Tibial artery (tissue), 4 donors: ENCODE results near the gene KDM3A.

Source experiments
- DNase-seq, 2 donors: peaks; one replicate each; pipeline ENCODE4 v3.0.0-alpha.2; 2019
- H3K27ac ChIP-seq, 2 donors: fragments of 200-600 bp; sonication (generic) in 1 of 2; 1 replicate in 1 of 2; 2 replicates in 1 of 2; pipeline ENCODE4 v1.5.1; 2018 to 2019; ENCODE audit warnings: mild to moderate bottlenecking in 1 of 2
- H3K27me3 ChIP-seq, 2 donors: fragments of 200-600 bp; sonication (generic) in 1 of 2; one replicate each; pipeline versions ENCODE4 v1.5.1 to v1.6.0; 2016 to 2019
- H3K36me3 ChIP-seq, 3 donors: fragments of 200-600 bp; sonication (generic) in 2 of 3; one replicate each; pipeline ENCODE4 v1.5.1; 2016 to 2019; ENCODE audit warnings: mild to moderate bottlenecking in 2 of 3
- H3K4me1 ChIP-seq, 4 donors: fragments of 200-600 bp; sonication (generic) in 2 of 4; 1 replicate in 3 of 4; 2 replicates in 1 of 4; pipeline ENCODE4 v1.5.1; 2016 to 2019
- H3K4me3 ChIP-seq, 2 donors: fragments of 200-600 bp; sonication (generic) in 1 of 2; 1 replicate in 1 of 2; 2 replicates in 1 of 2; pipeline ENCODE4 v1.5.1; 2018 to 2019; ENCODE audit warnings: mild to moderate bottlenecking in 2 of 2
- H3K9me3 ChIP-seq, 3 donors: fragments of 200-600 bp; sonication (generic) in 1 of 3; one replicate each; pipeline ENCODE4 v1.5.1; 2016 to 2019
- CTCF ChIP-seq, 2 experiments: fragments of 200-600 bp in 1 of 2; fragments of 450-650 bp in 1 of 2; IDR thresholded peaks; one replicate each; pipeline ENCODE4 v1.5.1; 2017 to 2019; ENCODE audit warnings: antibody characterized with exemption in 2 of 2, mild to moderate bottlenecking in 1 of 2, moderate library complexity in 1 of 2
- intact Hi-C: fragments of 100-400 bp; cut with DNase I; formaldehyde crosslinking; loops from one replicate; pipeline ENCODE4 v1.15.0; 2023; ENCODE audit warnings: low total_unique reads

KDM3A gene

GRCh38 chr2:86455181-86455580 lies 14.0 kb downstream of the KDM3A start:
- no peaks in the 10 kb centered on the region for H3K9me3 ChIP-seq
- peaks cover 68 to 76% (median 70%) of the 10 kb centered on the region in 3 donors for H3K36me3 ChIP-seq
- intact Hi-C loops, result no loop called here
- no peak for TF ChIP-seq CTCF (IDR thresholded peaks at IDR 0.05)
- H3K4me3 ChIP-seq, result no peak overlapping the region
- no peak overlapping the region for H3K27ac ChIP-seq
- H3K4me1 ChIP-seq, result peaks cover 0 to 27% (median 11%) of the 10 kb centered on the region in 4 donors
- H3K27me3 ChIP-seq, result no peaks in the 10 kb centered on the region
- DNase-seq, result no peak

- DNase-seq, result no peak
- H3K36me3 ChIP-seq, result peaks cover 85 to 96% (median 88%) of the 10 kb centered on the region in 3 donors
- H3K4me3 ChIP-seq, result no peak overlapping the region
- no peaks in the 10 kb centered on the region for H3K27me3 ChIP-seq
- TF ChIP-seq CTCF (IDR thresholded peaks at IDR 0.05), result no peak
- H3K9me3 ChIP-seq, result no peaks in the 10 kb centered on the region
- intact Hi-C loops, result no loop called here
- H3K4me1 ChIP-seq, result peaks cover 0 to 14% (median 10%) of the 10 kb centered on the region in 4 donors
- no peak overlapping the region for H3K27ac ChIP-seq
These were observed 20.0 kb downstream of the KDM3A start for GRCh38 chr2:86461042-86461743.

GRCh38 chr2:86464652-86465051 lies 23.5 kb downstream of the KDM3A start:
- Histone ChIP-seq H3K27ac (peak overlapping the region; percentile 30 to 34), H3K27me3 (no peaks in the 10 kb centered on the region), H3K36me3 (peaks cover 74 to 93% (median 81%) of the 10 kb centered on the region in 3 donors), H3K9me3 (no peaks in the 10 kb centered on the region), H3K4me1 (peaks cover 0 to 14% (median 10%) of the 10 kb centered on the region in 4 donors), H3K4me3 (no peak overlapping the region)
- intact Hi-C loops, result no loop called here
- TF ChIP-seq CTCF (IDR thresholded peaks at IDR 0.05), result no peak
- no peak for DNase-seq

- no peak for TF ChIP-seq CTCF (IDR thresholded peaks at IDR 0.05)
- no peak for DNase-seq
These were observed 25.1 kb downstream of the KDM3A start for GRCh38 chr2:86466306-86466705.

GRCh38 chr2:86468162-86469033 lies 27.2 kb downstream of the KDM3A start:
- peaks cover 0 to 14% (median 10%) of the 10 kb centered on the region in 4 donors for H3K4me1 ChIP-seq
- H3K27ac ChIP-seq, result no peak overlapping the region
- H3K9me3 ChIP-seq, result no peaks in the 10 kb centered on the region
- H3K36me3 ChIP-seq, result peaks cover 63 to 87% (median 71%) of the 10 kb centered on the region in 3 donors
- no peak for TF ChIP-seq CTCF (IDR thresholded peaks at IDR 0.05)
- H3K27me3 ChIP-seq, result no peaks in the 10 kb centered on the region
- intact Hi-C loops, result no loop called here
- DNase-seq, result no peak
- no peak overlapping the region for H3K4me3 ChIP-seq

More at GRCh38 chr2:86466306-86466705, 25.1 kb downstream of the KDM3A start:
- Histone ChIP-seq H3K9me3 (no peaks in the 10 kb centered on the region), H3K4me3 (no peak overlapping the region), H3K4me1 (peaks cover 0 to 14% (median 10%) of the 10 kb centered on the region in 4 donors), H3K36me3 (peaks cover 70 to 84% (median 72%) of the 10 kb centered on the region in 3 donors), H3K27ac (no peak overlapping the region), H3K27me3 (no peaks in the 10 kb centered on the region)
- intact Hi-C loops, result no loop called here
